Neural cell (in vitro differentiated cells): Measurements from ENCODE around the gene DDX54. TPM values are rescaled to one million over a fixed set of nuclear protein-coding genes. Genes with fewer than 3 reads are reported as not detected.

Experiments used
- H2AFZ ChIP-seq: fragments of 200-600, 300-800 bp; sonication (generic), shearing (Covaris generic); 2 replicates; pipeline ENCODE4 v1.6.0; 2014; ENCODE audit warnings: low read depth, mild to moderate bottlenecking, antibody characterized with exemption, low read length, moderate library complexity
- H3F3A ChIP-seq: fragments of 200-600 bp; shearing (Covaris generic); 2 replicates; pipeline ENCODE4 v1.6.1; 2016; ENCODE audit warnings: mild to moderate bottlenecking, moderate library complexity, mixed read lengths, antibody characterized with exemption, low read length; ENCODE audit not compliant: insufficient read depth, poor library complexity, severe bottlenecking
- H3K27ac ChIP-seq: fragments of 200-600, 300-800 bp; sonication (generic), shearing (Covaris generic); 2 replicates; pipeline ENCODE4 v1.5.1; 2014; ENCODE audit warnings: mild to moderate bottlenecking, low read length, moderate library complexity
- H3K27me3 ChIP-seq: fragments of 300-800, 200-600 bp; sonication (generic), shearing (Covaris generic); 2 replicates; pipeline ENCODE4 v1.6.0; 2014; ENCODE audit warnings: mild to moderate bottlenecking, low read depth, low read length, moderate library complexity; ENCODE audit not compliant: insufficient read depth
- H3K36me3 ChIP-seq: fragments of 300-800, 200-600 bp; sonication (generic), shearing (Covaris generic); 2 replicates; pipeline ENCODE4 v1.5.1; 2014; ENCODE audit warnings: mild to moderate bottlenecking, antibody characterized with exemption, low read length, moderate library complexity; ENCODE audit not compliant: insufficient read depth
- H3K4me2 ChIP-seq: fragments of 300-800, 200-600 bp; sonication (generic), shearing (Covaris generic); 2 replicates; pipeline ENCODE4 v1.6.0; 2014; ENCODE audit warnings: mild to moderate bottlenecking, low read length
- H3K4me3 ChIP-seq: fragments of 300-800, 200-600 bp; sonication (generic), shearing (Covaris generic); 2 replicates; pipeline ENCODE4 v1.5.1; 2014; ENCODE audit warnings: mild to moderate bottlenecking, low read length, moderate library complexity
- H3K79me2 ChIP-seq: fragments of 200-600 bp; shearing (Covaris generic); replicated peaks from 2 replicates; pipeline ENCODE4 v1.6.0; 2014; ENCODE audit warnings: mild to moderate bottlenecking, low read length, moderate library complexity; ENCODE audit not compliant: insufficient read depth
- H3K9ac ChIP-seq: fragments of 300-800, 200-600 bp; sonication (generic), shearing (Covaris generic); 2 replicates; pipeline ENCODE4 v1.6.1; 2016; ENCODE audit warnings: mild to moderate bottlenecking, low read length, mixed read lengths
- H3K9me2 ChIP-seq: fragments of 200-600 bp; shearing (Covaris generic); 2 replicates; pipeline ENCODE4 v1.6.1; 2016; ENCODE audit warnings: mild to moderate bottlenecking, low read length, mixed read lengths; ENCODE audit not compliant: insufficient read depth
- H3K9me3 ChIP-seq: fragments of 200-600, 300-800 bp; sonication (generic), shearing (Covaris generic); 2 replicates; pipeline ENCODE4 v1.6.1; 2016; ENCODE audit warnings: mild to moderate bottlenecking, mixed run types, low read length, moderate library complexity, mixed read lengths
- H4K20me1 ChIP-seq: fragments of 200-600 bp; shearing (Covaris generic); 2 replicates; pipeline ENCODE4 v1.6.1; 2016; ENCODE audit warnings: mild to moderate bottlenecking, mixed run types; ENCODE audit not compliant: insufficient read depth
- EP300 ChIP-seq: fragments of 450-650 bp; conservative IDR thresholded peaks from 2 replicates; pipeline ENCODE4 v1.6.1; 2014; ENCODE audit warnings: antibody characterized with exemption, mild to moderate bottlenecking, moderate library complexity; ENCODE audit not compliant: poor library complexity, severe bottlenecking
- EZH2 ChIP-seq: fragments of 200-600, 300-800 bp; shearing (Covaris generic), sonication (generic); IDR thresholded peaks from 2 replicates; pipeline ENCODE4 v1.6.1; 2014; ENCODE audit warnings: antibody characterized with exemption, low read length, borderline replicate concordance, mild to moderate bottlenecking; ENCODE audit not compliant: insufficient read depth, poor library complexity, severe bottlenecking
- MXI1 ChIP-seq: fragments of 450-650 bp; conservative IDR thresholded peaks from 2 replicates; pipeline ENCODE4 v1.6.1; 2014; ENCODE audit warnings: antibody characterized with exemption, mild to moderate bottlenecking; ENCODE audit not compliant: poor library complexity, severe bottlenecking
- POLR2AphosphoS5 ChIP-seq: IDR thresholded peaks from 2 replicates; pipeline ENCODE4 v1.6.1; 2012
- RAD21 ChIP-seq: fragments of 450-650 bp; conservative IDR thresholded peaks from 2 replicates; pipeline ENCODE4 v1.6.1; 2014; ENCODE audit warnings: antibody characterized with exemption, mild to moderate bottlenecking, moderate library complexity
- REST ChIP-seq: IDR thresholded peaks from 2 replicates; pipeline ENCODE4 v1.6.1; 2012; ENCODE audit warnings: borderline replicate concordance
- SMC3 ChIP-seq: fragments of 450-650 bp; conservative IDR thresholded peaks from 2 replicates; pipeline ENCODE4 v1.6.1; 2014; ENCODE audit warnings: antibody characterized with exemption, mild to moderate bottlenecking, moderate library complexity; ENCODE audit not compliant: poor library complexity
- TAF1 ChIP-seq: IDR thresholded peaks from 2 replicates; pipeline ENCODE4 v1.6.1; 2012; ENCODE audit warnings: low read depth
- polyA plus RNA-seq: library from polyadenylated mRNA; depleted of rRNA; stranded (reverse); fragments of >200 nt; gene quantifications from 2 replicates; pipeline ENCODE4 v1.2.3, GENCODE V29; 2014
- TF ChIP-seq, protein P1 (sequence below): fragments of 450-650 bp; IDR thresholded peaks from 2 replicates; pipeline ENCODE4 v1.5.1; 2014; ENCODE audit warnings: antibody characterized with exemption, mild to moderate bottlenecking, moderate library complexity; ENCODE audit not compliant: poor library complexity, severe bottlenecking

DDX54 gene
- polyA plus RNA-seq, 1 donor from 2014 or later: 63.3 TPM

DNA sequence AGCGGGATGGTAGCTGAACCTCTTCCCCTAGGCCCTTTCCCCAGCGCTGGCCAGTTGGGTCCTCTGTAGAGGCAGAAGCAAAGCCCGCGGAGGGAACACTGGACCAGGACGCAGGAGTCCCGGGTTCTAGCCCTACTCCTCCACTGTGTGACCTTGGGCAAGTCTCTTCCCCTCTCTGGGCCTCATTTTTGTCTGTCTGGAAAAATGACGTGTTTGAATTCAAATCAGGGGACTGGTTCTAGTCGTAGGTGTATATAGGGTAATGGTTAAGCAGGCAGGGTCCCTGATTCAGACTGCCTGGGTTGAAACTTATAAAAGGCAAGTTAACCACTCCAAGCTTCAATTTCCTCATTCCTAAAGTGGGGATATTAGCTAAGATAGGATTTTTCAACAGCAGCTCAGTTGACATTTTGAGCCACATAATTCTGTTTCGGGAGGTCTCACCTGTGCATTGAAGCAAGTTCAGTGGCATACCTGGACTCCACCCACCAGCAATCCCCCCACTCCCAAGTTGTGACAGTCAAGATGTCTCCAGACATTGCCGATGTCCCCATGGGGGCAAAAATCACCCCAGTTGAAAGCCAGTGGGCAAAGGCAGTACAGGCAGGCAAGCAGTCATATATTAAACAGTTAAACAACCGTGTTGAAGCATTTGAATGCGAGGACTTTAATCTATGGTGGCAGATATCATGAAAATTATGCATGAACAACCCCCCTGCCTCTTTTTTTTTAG lies 36.9 kb upstream of the DDX54 start:
- no peaks in the 10 kb centered on the region for H3F3A ChIP-seq
- no peaks in the 10 kb centered on the region for H3K27me3 ChIP-seq
- TF ChIP-seq REST (no peak), TAF1 (no peak), EZH2 (no peak), POLR2AphosphoS5 (no peak), EP300 (no peak), MXI1 (no peak), SMC3 (no peak), RAD21 (no peak)
- TF ChIP-seq, protein P1, sequence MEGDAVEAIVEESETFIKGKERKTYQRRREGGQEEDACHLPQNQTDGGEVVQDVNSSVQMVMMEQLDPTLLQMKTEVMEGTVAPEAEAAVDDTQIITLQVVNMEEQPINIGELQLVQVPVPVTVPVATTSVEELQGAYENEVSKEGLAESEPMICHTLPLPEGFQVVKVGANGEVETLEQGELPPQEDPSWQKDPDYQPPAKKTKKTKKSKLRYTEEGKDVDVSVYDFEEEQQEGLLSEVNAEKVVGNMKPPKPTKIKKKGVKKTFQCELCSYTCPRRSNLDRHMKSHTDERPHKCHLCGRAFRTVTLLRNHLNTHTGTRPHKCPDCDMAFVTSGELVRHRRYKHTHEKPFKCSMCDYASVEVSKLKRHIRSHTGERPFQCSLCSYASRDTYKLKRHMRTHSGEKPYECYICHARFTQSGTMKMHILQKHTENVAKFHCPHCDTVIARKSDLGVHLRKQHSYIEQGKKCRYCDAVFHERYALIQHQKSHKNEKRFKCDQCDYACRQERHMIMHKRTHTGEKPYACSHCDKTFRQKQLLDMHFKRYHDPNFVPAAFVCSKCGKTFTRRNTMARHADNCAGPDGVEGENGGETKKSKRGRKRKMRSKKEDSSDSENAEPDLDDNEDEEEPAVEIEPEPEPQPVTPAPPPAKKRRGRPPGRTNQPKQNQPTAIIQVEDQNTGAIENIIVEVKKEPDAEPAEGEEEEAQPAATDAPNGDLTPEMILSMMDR: no peak
- no peaks in the 10 kb centered on the region for H3K9me2 ChIP-seq
- H3K9me3 ChIP-seq: no peaks in the 10 kb centered on the region
- no peak overlapping the region for H2AFZ ChIP-seq
- H3K4me3 ChIP-seq: peak overlapping the region; percentile 74
- H4K20me1 ChIP-seq: no peaks in the 10 kb centered on the region
- H3K4me2 ChIP-seq: peak overlapping the region; percentile 51
- no peaks in the 10 kb centered on the region for H3K36me3 ChIP-seq
- H3K27ac ChIP-seq: no peak overlapping the region
- H3K9ac ChIP-seq: peak overlapping the region; percentile 65
- H3K79me2 ChIP-seq: no peaks in the 10 kb centered on the region

- no peaks in the 10 kb centered on the region for H4K20me1 ChIP-seq
- no peaks in the 10 kb centered on the region for H3K27me3 ChIP-seq
- no peaks in the 10 kb centered on the region for H3F3A ChIP-seq
- H3K27ac ChIP-seq: no peak within 1 kb of the TSS
- no peaks in the 10 kb centered on the region for H3K79me2 ChIP-seq
- H3K4me3 ChIP-seq: peak within 1 kb of the TSS; percentile 74
- H3K9me3 ChIP-seq: no peaks in the 10 kb centered on the region
- H3K36me3 ChIP-seq: no peaks in the 10 kb centered on the region
- H2AFZ ChIP-seq: peak within 1 kb of the TSS; percentile 51
- peak within 1 kb of the TSS; percentile 65 for H3K9ac ChIP-seq
- TF ChIP-seq POLR2AphosphoS5: peak; percentile 77
- TF ChIP-seq MXI1: peak; percentile 85
- TF ChIP-seq EP300: peak; percentile 12
- TF ChIP-seq EZH2: no peak
- TF ChIP-seq TAF1: no peak
- TF ChIP-seq SMC3: peak; percentile 27
- TF ChIP-seq REST: no peak
- TF ChIP-seq, protein P1: no peak
- peak; percentile 28 for TF ChIP-seq RAD21
- H3K4me2 ChIP-seq: peak within 1 kb of the TSS; percentile 65
- H3K9me2 ChIP-seq: no peaks in the 10 kb centered on the region
Measured at GRCh38 chr12:113221181-113221996, 36.1 kb upstream of the DDX54 start, which contains the start of gene TPCN1. Gene TPCN1, plus strand, starts transcription at chr12:113221464. Its CDS starts 5,389 bp downstream, at chr12:113226853.
